ENCODE data around the gene CDH4. TPM values are rescaled to one million over a fixed set of nuclear protein-coding genes. Genes with fewer than 3 reads are reported as not detected.

Gene CDH4
- total and polyA plus RNA-seq, 11 donors = 0.04 to 0.54 (median 0.08) TPM; not detected in 1

DNA sequence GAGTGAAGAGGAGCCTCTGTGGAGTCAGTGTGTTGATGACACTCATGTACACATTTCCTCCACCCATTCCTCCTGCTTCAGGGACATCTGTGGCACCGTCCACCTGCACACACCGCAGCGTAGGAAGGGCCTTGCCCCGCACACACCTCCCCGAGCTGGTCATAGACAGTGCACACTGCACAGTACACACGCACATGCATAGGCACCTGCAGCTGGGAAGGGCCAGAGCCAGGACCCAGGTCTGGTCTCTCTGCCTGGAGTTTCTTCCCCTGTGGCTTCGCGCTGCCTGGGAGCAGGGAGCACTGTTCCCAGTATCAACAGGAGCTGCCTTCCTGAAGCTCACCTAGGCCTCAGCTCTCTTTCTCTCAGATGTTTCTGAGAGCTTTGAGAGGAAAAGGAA is 473.1 kb downstream of the CDH4 start:
- H3K4me3 ChIP-seq = no peak overlapping the region
- intact Hi-C loops (cut with DNase I) = no loop called here
- peaks cover 0 to 11% (median 0%) of the 10 kb centered on the region in 9 donors for H3K27me3 ChIP-seq
- 88 to 95% (median 89%) methylated on average over 8 of the region's 8 CpGs for WGBS, 4 donors
- no peaks in the 10 kb centered on the region for H3K4me1 ChIP-seq
- TF ChIP-seq, protein P1, sequence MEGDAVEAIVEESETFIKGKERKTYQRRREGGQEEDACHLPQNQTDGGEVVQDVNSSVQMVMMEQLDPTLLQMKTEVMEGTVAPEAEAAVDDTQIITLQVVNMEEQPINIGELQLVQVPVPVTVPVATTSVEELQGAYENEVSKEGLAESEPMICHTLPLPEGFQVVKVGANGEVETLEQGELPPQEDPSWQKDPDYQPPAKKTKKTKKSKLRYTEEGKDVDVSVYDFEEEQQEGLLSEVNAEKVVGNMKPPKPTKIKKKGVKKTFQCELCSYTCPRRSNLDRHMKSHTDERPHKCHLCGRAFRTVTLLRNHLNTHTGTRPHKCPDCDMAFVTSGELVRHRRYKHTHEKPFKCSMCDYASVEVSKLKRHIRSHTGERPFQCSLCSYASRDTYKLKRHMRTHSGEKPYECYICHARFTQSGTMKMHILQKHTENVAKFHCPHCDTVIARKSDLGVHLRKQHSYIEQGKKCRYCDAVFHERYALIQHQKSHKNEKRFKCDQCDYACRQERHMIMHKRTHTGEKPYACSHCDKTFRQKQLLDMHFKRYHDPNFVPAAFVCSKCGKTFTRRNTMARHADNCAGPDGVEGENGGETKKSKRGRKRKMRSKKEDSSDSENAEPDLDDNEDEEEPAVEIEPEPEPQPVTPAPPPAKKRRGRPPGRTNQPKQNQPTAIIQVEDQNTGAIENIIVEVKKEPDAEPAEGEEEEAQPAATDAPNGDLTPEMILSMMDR (IDR thresholded peaks at IDR 0.05) = no peak
- no peak for TF ChIP-seq POLR2A (IDR thresholded peaks at IDR 0.05)
- no peak for ATAC-seq
- no peaks in the 10 kb centered on the region for H3K9me3 ChIP-seq
- peak in 2 of 5 donors; percentile 7 to 14 for DNase-seq
- no peak overlapping the region for H3K27ac ChIP-seq
- no peaks in the 10 kb centered on the region for H3K36me3 ChIP-seq

DNA sequence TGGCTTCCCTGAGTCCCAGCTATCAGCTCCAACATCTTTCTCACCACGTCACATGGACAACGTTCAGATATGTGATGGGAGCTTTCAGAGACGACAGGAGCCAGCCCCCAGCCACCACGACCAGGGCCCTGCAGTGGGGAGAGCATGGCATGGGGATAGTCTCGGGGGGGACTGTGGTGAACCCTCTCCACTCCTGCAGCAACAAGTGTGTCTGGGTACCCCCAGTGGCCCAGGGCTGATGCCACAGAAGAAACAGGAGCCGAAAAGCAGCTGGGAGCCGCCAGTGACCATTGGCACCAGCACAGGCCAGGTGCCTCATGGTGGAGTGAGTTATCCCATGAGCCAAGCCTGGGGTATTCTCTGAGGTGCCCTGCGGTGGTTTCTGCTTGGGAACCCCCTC is 473.9 kb downstream of the CDH4 start:
- Histone ChIP-seq H3K9me3 (no peaks in the 10 kb centered on the region), H3K27ac (no peak overlapping the region), H3K27me3 (peaks cover 0 to 7% (median 0%) of the 10 kb centered on the region in 9 donors), H3K4me3 (no peak overlapping the region), H3K4me1 (no peaks in the 10 kb centered on the region), H3K36me3 (no peaks in the 10 kb centered on the region)
- TF ChIP-seq, protein P1 (IDR thresholded peaks at IDR 0.05) = no peak
- no peak for TF ChIP-seq POLR2A (IDR thresholded peaks at IDR 0.05)
- intact Hi-C loops (cut with DNase I) = no loop called here
- DNase-seq = peak in 2 of 5 donors; percentile 4 to 25
- 57 to 80% (median 78%) methylated on average over 5 to 8 of the region's 8 CpGs for WGBS, 4 donors
- ATAC-seq = no peak

DNA sequence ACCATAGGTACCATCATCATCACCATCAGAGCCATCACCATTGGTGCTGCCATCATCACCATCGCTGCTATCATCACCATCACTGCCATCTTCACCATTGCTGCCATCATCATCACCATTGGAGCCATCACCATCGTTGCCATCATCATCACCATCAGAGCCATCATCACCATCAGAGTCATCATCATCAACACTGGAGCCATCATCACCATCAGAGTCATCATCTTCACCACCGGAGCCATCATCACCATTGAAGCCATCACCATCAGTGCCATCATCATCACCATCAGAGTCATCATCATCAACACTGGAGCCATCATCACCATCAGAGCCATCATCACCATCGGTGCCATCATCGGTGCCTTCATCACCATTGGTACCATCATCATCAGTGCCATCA is 474.9 kb downstream of the CDH4 start:
- ATAC-seq (no peak), DNase-seq (peak in 2 of 5 donors; percentile 6 to 7)
- no peaks in the 10 kb centered on the region for H3K9me3 ChIP-seq
- no peak for TF ChIP-seq POLR2A (IDR thresholded peaks at IDR 0.05)
- no peak overlapping the region for H3K4me3 ChIP-seq
- intact Hi-C loops (cut with DNase I) = no loop called here
- no peaks in the 10 kb centered on the region for H3K36me3 ChIP-seq
- no peak overlapping the region for H3K27ac ChIP-seq
- H3K4me1 ChIP-seq = no peaks in the 10 kb centered on the region
- WGBS, 4 donors = 83 to 95% (median 93%) methylated on average over 5 of the region's 5 CpGs
- H3K27me3 ChIP-seq = peaks cover 0 to 5% (median 0%) of the 10 kb centered on the region in 9 donors

DNA sequence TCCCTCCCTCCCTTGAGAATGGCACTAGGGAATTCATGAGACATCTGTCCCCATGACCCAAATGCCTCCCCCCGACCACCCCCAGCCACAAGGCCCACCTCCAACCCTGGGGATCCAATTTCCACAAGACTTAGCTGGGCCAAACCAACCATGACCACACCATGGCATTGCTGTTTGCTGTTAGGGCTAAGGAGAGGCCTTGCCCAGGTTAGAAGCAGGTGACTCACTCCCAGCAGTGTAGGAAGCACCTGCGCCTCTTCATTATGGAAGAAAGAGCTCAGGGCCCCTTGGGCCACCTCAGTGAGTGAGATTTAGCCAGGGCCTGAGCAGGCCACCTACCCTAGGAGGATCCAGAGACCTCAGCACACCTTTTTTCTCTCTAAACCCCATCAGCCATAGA is 475.7 kb downstream of the CDH4 start:
- H3K9me3 ChIP-seq = no peaks in the 10 kb centered on the region
- DNase-seq (peak in 1 of 5 donors; percentile 11), ATAC-seq (no peak)
- no peaks in the 10 kb centered on the region for H3K4me1 ChIP-seq
- H3K27ac ChIP-seq = no peak overlapping the region
- H3K4me3 ChIP-seq = no peak overlapping the region
- peaks cover 0 to 8% (median 0%) of the 10 kb centered on the region in 9 donors for H3K27me3 ChIP-seq
- intact Hi-C loops (cut with DNase I) = no loop called here
- H3K36me3 ChIP-seq = no peaks in the 10 kb centered on the region
- no peak for TF ChIP-seq POLR2A (IDR thresholded peaks at IDR 0.05)
- TF ChIP-seq, protein P1 (IDR thresholded peaks at IDR 0.05) = no peak
- 60 to 82% (median 72%) methylated on average over 1 to 2 of the region's 2 CpGs for WGBS, 4 donors

DNA sequence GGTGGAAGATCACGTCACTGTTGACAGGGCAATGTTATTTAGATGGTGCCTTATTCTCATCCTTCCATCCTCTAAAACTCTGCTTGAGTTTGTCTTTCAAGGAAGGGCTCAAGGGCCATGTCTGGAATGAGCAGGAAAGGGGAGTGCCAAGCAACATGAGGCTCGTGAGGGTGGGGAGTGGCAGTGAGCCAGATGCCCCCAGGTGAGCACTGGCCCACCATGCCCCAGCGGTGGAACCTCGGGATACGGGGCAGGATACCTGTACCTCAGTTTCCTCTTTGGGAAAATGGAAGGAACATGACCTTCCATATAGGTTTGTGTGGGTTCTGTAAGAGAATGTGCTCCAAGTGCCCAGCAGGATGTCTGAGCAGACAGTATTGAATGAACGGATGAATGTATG is 476.3 kb downstream of the CDH4 start:
- intact Hi-C loops (cut with DNase I) = no loop called here
- no peaks in the 10 kb centered on the region for H3K9me3 ChIP-seq
- no peaks in the 10 kb centered on the region for H3K36me3 ChIP-seq
- TF ChIP-seq, protein P1 (IDR thresholded peaks at IDR 0.05) = no peak
- peaks cover 0 to 14% (median 0%) of the 10 kb centered on the region in 9 donors for H3K27me3 ChIP-seq
- no peaks in the 10 kb centered on the region for H3K4me1 ChIP-seq
- DNase-seq (no peak), ATAC-seq (no peak)
- H3K4me3 ChIP-seq = no peak overlapping the region
- 87 to 90% (median 88%) methylated on average over 6 of the region's 6 CpGs for WGBS, 4 donors
- no peak overlapping the region for H3K27ac ChIP-seq
